ENCODE measurements around the gene ANKRD11.

Gene ANKRD11

DNA sequence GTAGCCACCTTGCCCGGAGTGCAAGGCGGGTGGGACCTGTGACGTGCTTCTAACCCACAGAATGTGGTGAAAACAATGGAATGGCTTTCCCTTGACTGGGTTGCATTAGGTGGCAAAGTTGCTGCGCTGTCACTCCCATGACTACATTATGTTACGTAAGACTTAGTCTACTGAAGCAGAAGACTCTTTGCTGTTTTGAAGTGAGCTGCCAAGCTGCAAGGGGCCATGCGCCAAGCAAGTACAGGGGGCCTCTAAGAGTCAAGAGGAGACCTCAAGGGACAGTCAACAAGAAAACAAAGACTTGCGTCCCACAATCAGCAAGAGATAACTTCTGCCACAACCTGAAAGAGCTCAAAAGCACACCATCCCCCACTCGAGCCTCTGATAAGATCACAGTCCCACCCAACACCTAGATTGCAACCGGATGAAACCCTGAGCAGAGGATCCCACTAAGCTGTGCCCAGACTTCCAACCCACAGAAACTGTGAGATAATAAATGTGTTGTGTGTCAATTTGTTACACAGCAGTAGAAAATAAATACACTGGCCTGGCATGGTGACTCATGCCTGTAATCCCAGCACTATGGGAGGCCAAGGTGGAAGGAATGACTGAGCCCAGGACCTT, 16.5 kb downstream of the ANKRD11 start:
- H3K27me3 ChIP-seq (ENCODE audit: low read length), result no peaks in the 10 kb centered on the region
- no peaks in the 10 kb centered on the region for H3K9me2 ChIP-seq (replicated peaks; ENCODE audit: insufficient read depth, low read length)
- H3K27ac ChIP-seq (ENCODE audit: low read depth, low read length), result no peak overlapping the region
- no peak overlapping the region for H3K4me2 ChIP-seq (ENCODE audit: low read depth, low read length, poor library complexity, severe bottlenecking)
- H3K9me3 ChIP-seq (ENCODE audit: insufficient read depth, low read length), result no peaks in the 10 kb centered on the region
- no peak overlapping the region for H2AFZ ChIP-seq (ENCODE audit: low read depth, low read length, severe bottlenecking)
- H3K36me3 ChIP-seq (ENCODE audit: low read length), result no peaks in the 10 kb centered on the region
- H3K9ac ChIP-seq (ENCODE audit: low read length), result no peak overlapping the region
- TF ChIP-seq, protein P1, sequence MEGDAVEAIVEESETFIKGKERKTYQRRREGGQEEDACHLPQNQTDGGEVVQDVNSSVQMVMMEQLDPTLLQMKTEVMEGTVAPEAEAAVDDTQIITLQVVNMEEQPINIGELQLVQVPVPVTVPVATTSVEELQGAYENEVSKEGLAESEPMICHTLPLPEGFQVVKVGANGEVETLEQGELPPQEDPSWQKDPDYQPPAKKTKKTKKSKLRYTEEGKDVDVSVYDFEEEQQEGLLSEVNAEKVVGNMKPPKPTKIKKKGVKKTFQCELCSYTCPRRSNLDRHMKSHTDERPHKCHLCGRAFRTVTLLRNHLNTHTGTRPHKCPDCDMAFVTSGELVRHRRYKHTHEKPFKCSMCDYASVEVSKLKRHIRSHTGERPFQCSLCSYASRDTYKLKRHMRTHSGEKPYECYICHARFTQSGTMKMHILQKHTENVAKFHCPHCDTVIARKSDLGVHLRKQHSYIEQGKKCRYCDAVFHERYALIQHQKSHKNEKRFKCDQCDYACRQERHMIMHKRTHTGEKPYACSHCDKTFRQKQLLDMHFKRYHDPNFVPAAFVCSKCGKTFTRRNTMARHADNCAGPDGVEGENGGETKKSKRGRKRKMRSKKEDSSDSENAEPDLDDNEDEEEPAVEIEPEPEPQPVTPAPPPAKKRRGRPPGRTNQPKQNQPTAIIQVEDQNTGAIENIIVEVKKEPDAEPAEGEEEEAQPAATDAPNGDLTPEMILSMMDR (IDR thresholded peaks at IDR 0.05; ENCODE audit: insufficient read depth, low read length, poor library complexity, severe bottlenecking), result no peak
- TF ChIP-seq EZH2phosphoT487 (conservative IDR thresholded peaks at IDR 0.05; ENCODE audit: low read length), result no peak
- H4K20me1 ChIP-seq (ENCODE audit: low read depth, low read length), result peaks cover 48% of the 10 kb centered on the region
- peaks cover 21% of the 10 kb centered on the region for H3F3A ChIP-seq (ENCODE audit: insufficient read depth)
- no peak overlapping the region for H3K4me3 ChIP-seq (ENCODE audit: insufficient read depth, low read length, poor library complexity, severe bottlenecking)
- peaks cover 100% of the 10 kb centered on the region for H3K79me2 ChIP-seq (ENCODE audit: insufficient read depth, low read length)

DNA sequence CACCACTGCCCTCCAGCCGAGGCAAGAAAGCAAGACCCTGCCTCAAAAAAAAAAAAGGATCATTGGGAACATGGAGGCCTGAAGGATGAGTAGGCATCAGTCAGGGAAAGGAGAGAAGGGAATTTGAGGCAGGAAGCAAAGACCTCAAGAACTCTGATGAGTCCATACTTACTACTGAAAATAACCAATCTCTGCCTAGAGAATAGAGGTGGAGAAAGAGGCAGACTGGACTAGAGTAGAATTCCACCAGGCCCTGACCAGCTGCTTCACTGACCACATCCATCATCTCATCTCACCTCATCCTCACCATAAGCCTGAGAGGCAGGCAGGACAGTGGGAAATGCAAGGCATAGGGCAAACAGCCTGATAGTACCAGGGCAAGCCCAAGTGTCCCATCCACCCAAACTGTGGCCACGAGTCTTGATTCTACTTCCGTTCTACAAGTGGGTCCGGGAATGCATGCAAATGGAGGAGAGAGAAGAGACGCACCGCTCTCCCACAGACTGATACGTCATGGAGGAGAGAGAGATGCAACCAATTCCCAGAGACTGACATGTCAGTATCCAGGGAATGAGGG, 17.1 kb downstream of the ANKRD11 start:
- Histone ChIP-seq H3K4me2 (ENCODE audit: low read depth, low read length, poor library complexity, severe bottlenecking) (no peak overlapping the region), H3K9ac (ENCODE audit: low read length) (no peak overlapping the region), H2AFZ (ENCODE audit: low read depth, low read length, severe bottlenecking) (no peak overlapping the region)

DNA sequence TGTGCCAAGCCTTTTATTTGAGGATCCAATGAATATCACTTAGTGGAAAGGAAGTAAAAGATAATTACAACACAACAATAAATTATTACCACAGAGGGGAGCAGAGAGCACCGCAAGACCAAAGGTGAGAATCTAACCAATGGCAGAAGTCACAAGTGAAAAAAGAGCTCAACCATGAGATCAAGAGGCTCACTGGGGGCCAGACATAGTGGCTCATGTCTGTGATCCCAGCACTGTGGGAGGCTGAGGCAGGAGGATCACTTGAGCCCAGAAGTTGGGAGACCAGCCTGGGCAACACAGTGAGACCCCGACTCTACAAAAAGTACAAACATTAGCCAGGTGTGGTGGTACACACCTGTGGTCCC, 17.7 kb downstream of the ANKRD11 start:
- TF ChIP-seq, protein P1 (IDR thresholded peaks at IDR 0.05; ENCODE audit: insufficient read depth, low read length, poor library complexity, severe bottlenecking), result no peak
- no peak for TF ChIP-seq EZH2phosphoT487 (conservative IDR thresholded peaks at IDR 0.05; ENCODE audit: low read length)
- H3K36me3 ChIP-seq (ENCODE audit: low read length), result no peaks in the 10 kb centered on the region

More for the DNA sequence above, 17.1 kb downstream of the ANKRD11 start:
- Histone ChIP-seq H3K9me3 (ENCODE audit: insufficient read depth, low read length) (no peaks in the 10 kb centered on the region), H3K27me3 (ENCODE audit: low read length) (no peaks in the 10 kb centered on the region), H3K9me2 (replicated peaks; ENCODE audit: insufficient read depth, low read length) (no peaks in the 10 kb centered on the region), H3K36me3 (ENCODE audit: low read length) (no peaks in the 10 kb centered on the region), H3K27ac (ENCODE audit: low read depth, low read length) (no peak overlapping the region), H3K79me2 (ENCODE audit: insufficient read depth, low read length) (peaks cover 100% of the 10 kb centered on the region), H4K20me1 (ENCODE audit: low read depth, low read length) (peaks cover 45% of the 10 kb centered on the region), H3F3A (ENCODE audit: insufficient read depth) (peaks cover 21% of the 10 kb centered on the region), H3K4me3 (ENCODE audit: insufficient read depth, low read length, poor library complexity, severe bottlenecking) (no peak overlapping the region)
- TF ChIP-seq EZH2phosphoT487 (conservative IDR thresholded peaks at IDR 0.05; ENCODE audit: low read length), result no peak
- TF ChIP-seq, protein P1 (IDR thresholded peaks at IDR 0.05; ENCODE audit: insufficient read depth, low read length, poor library complexity, severe bottlenecking), result no peak

More for the DNA sequence above, 17.7 kb downstream of the ANKRD11 start:
- H3K27ac ChIP-seq (ENCODE audit: low read depth, low read length), result no peak overlapping the region
- peaks cover 100% of the 10 kb centered on the region for H3K79me2 ChIP-seq (ENCODE audit: insufficient read depth, low read length)
- H3F3A ChIP-seq (ENCODE audit: insufficient read depth), result peaks cover 16% of the 10 kb centered on the region
- H3K27me3 ChIP-seq (ENCODE audit: low read length), result no peaks in the 10 kb centered on the region
- H3K9ac ChIP-seq (ENCODE audit: low read length), result no peak overlapping the region
- H4K20me1 ChIP-seq (ENCODE audit: low read depth, low read length), result peaks cover 41% of the 10 kb centered on the region
- no peaks in the 10 kb centered on the region for H3K9me2 ChIP-seq (replicated peaks; ENCODE audit: insufficient read depth, low read length)
- H3K4me3 ChIP-seq (ENCODE audit: insufficient read depth, low read length, poor library complexity, severe bottlenecking), result no peak overlapping the region
- H2AFZ ChIP-seq (ENCODE audit: low read depth, low read length, severe bottlenecking), result no peak overlapping the region
- H3K9me3 ChIP-seq (ENCODE audit: insufficient read depth, low read length), result no peaks in the 10 kb centered on the region
- no peak overlapping the region for H3K4me2 ChIP-seq (ENCODE audit: low read depth, low read length, poor library complexity, severe bottlenecking)

All from SU-DHL-6 (cell line).